Measurements from ENCODE around the gene ASTN1. TPM values are rescaled to one million over a fixed set of nuclear protein-coding genes. Genes with fewer than 3 reads are reported as not detected.

The ASTN1 gene
- total and polyA plus RNA-seq, 9 of the 15 experiments (the other 6 are each of a cell fraction or from before 2014, with no cell fraction given) = 0.05 to 0.22 (median 0.18) TPM

- TF ChIP-seq NR0B1 (IDR thresholded peaks at IDR 0.05; ENCODE audit: partially characterized antibody) = no peak
- no peak for TF ChIP-seq ZNF589 (CRISPR knock-in tag; IDR thresholded peaks at IDR 0.05; ENCODE audit: low read depth)
- TF ChIP-seq HMBOX1 (IDR thresholded peaks at IDR 0.05) = peak; percentile 88
- TF ChIP-seq NCOR1 (IDR thresholded peaks at IDR 0.05) = no peak
- no peak for TF ChIP-seq ZBTB49 (CRISPR knock-in tag; IDR thresholded peaks at IDR 0.05; ENCODE audit: borderline replicate concordance)
- no peak for TF ChIP-seq XRCC5 (IDR thresholded peaks at IDR 0.05; ENCODE audit: low read depth, low read length)
- peak; percentile 94 for TF ChIP-seq ZNF316 (IDR thresholded peaks at IDR 0.05)
- TF ChIP-seq ZNF584 (CRISPR knock-in tag; IDR thresholded peaks at IDR 0.05; ENCODE audit: low read depth) = no peak
- TF ChIP-seq CUX1 (CRISPR knock-in tag; IDR thresholded peaks at IDR 0.05) = no peak
- no peak for TF ChIP-seq ZBED1 (IDR thresholded peaks at IDR 0.05)
- no peak for TF ChIP-seq ZNF133 (CRISPR knock-in tag; IDR thresholded peaks at IDR 0.05)
- no peak for TF ChIP-seq ZBTB26 (CRISPR knock-in tag; IDR thresholded peaks at IDR 0.05)
- no peak for TF ChIP-seq KDM4B (IDR thresholded peaks at IDR 0.05; ENCODE audit: borderline replicate concordance in 2 of 2, low read depth in 1 of 2)
- TF ChIP-seq ZNF3 (CRISPR knock-in tag; IDR thresholded peaks at IDR 0.05) = no peak
- no peak for TF ChIP-seq RUNX1 (IDR thresholded peaks at IDR 0.05; ENCODE audit: low read depth)
- no peak for TF ChIP-seq ZBTB34 (CRISPR knock-in tag; IDR thresholded peaks at IDR 0.05)
These were observed 306.0 kb downstream of the ASTN1 start (continued) for GRCh38 chr1:176858433-176858916.

Measured in K562 (cell line).